ENCODE measurements around the gene CA14. TPM values are rescaled to one million over a fixed set of nuclear protein-coding genes. Genes with fewer than 3 reads are reported as not detected.
"Not testable (repeated sequence)": the region's sequence is repeated elsewhere in the genome, so short reads cannot be mapped to it uniquely, and the experiment has no call there.

Gene CA14
- 0.95 and 1.7 TPM in 2 replicates for total RNA-seq (2021)
- Bru-seq, nascent RNA: percentile 19 among the genes with signal in this experiment
- percentile 23 among the genes with signal in this experiment for BruChase-seq, experiment 1, labeled RNA remaining after a 2-hour chase
- percentile 30 among the genes with signal in this experiment for BruChase-seq, experiment 2, labeled RNA remaining after a 6-hour chase
- long read RNA-seq, partial matches to known transcripts: 0 of 1 reads
- long read RNA-seq, other reads (novel, unspliced or antisense): 1 of 1 reads

GRCh38 chr1:150257624-150258585 is at the start of gene CA14:
CA14 (plus strand) TSS chr1:150257774; CDS start chr1:150258129, 355 bp downstream.
- ChIA-PET POLR2A (ENCODE audit: unreplicated experiment) (interaction anchor here (0.6 kb wide), 2 partner anchors 7 to 439 kb away, joined by 3 read pairs; partner anchors contain the start of gene GOLPH3L), CTCF (no interaction called here)
- no peak for TF ChIP-seq CTCF (conservative IDR thresholded peaks at IDR 0.05)
- TF ChIP-seq EZH2 (IDR thresholded peaks at IDR 0.05; ENCODE audit: low read depth): no peak
- H3K9me2 ChIP-seq (ENCODE audit: insufficient read depth): no peaks in the 10 kb centered on the region
- no peaks in the 10 kb centered on the region for H3K36me3 ChIP-seq (ENCODE audit: low read depth)
- H3K4me1 ChIP-seq (replicated peaks; ENCODE audit: insufficient read depth): peaks cover 51% of the 10 kb centered on the region
- intact Hi-C loops (cut with micrococcal nuclease; ENCODE audit: unreplicated experiment): loop anchor here (5.0 to 10.0 kb wide), 6 partner anchors 64 to 899 kb away; partner anchors contain the start of genes CERS2, MINDY1, PRPF3 and PRUNE1
- no peak within 1 kb of the TSS for H3K4me2 ChIP-seq
- H3K9me3 ChIP-seq (ENCODE audit: insufficient read depth, low read depth): no peaks in the 10 kb centered on the region
- no TSS peak for BruUV-seq (replicated peaks)
- no peaks in the 10 kb centered on the region for H3K79me2 ChIP-seq (ENCODE audit: low read depth)
- no peak within 1 kb of the TSS for H3K4me3 ChIP-seq
- H3K27me3 ChIP-seq (ENCODE audit: insufficient read depth, low read depth): no peaks in the 10 kb centered on the region
- no peak within 1 kb of the TSS for H2AFZ ChIP-seq
- no peak within 1 kb of the TSS for H3K27ac ChIP-seq
- peaks cover 34% of the 10 kb centered on the region for H3F3A ChIP-seq (ENCODE audit: insufficient read depth, low read depth)
- H4K20me1 ChIP-seq (ENCODE audit: insufficient read depth): no peaks in the 10 kb centered on the region
- no peak for DNase-seq

- POLR2A ChIA-PET (ENCODE audit: unreplicated experiment); H3K9me3 ChIP-seq (ENCODE audit: insufficient read depth, low read depth); H3K36me3 ChIP-seq (ENCODE audit: low read depth); H2AFZ ChIP-seq; intact Hi-C loops (cut with micrococcal nuclease; ENCODE audit: unreplicated experiment); H3K27me3 ChIP-seq (ENCODE audit: insufficient read depth, low read depth); H3K79me2 ChIP-seq (ENCODE audit: low read depth); H3K4me1 ChIP-seq (replicated peaks; ENCODE audit: insufficient read depth); H4K20me1 ChIP-seq (ENCODE audit: insufficient read depth); BruUV-seq (replicated peaks); H3K4me3 ChIP-seq; DNase-seq; H3F3A ChIP-seq (ENCODE audit: insufficient read depth, low read depth); CTCF ChIA-PET; H3K4me2 ChIP-seq; H3K27ac ChIP-seq; H3K9me2 ChIP-seq (ENCODE audit: insufficient read depth): not testable (repeated sequence)
Measured at GRCh38 chr1:150208460-150208859, 49.1 kb upstream of the CA14 start.

GRCh38 chr1:150210091-150210490 is 47.5 kb upstream of the CA14 start:
- no peak overlapping the region for H3K27ac ChIP-seq
- no peaks in the 10 kb centered on the region for H3K9me3 ChIP-seq (ENCODE audit: insufficient read depth, low read depth)
- peaks cover 6% of the 10 kb centered on the region; the same call in 1 of the 2 replicates for H3F3A ChIP-seq (ENCODE audit: insufficient read depth, low read depth)
- no peaks in the 10 kb centered on the region for H3K27me3 ChIP-seq (ENCODE audit: insufficient read depth, low read depth)
- H3K79me2 ChIP-seq (ENCODE audit: low read depth): no peaks in the 10 kb centered on the region
- intact Hi-C loops (cut with micrococcal nuclease; ENCODE audit: unreplicated experiment): no loop called here
- no peaks in the 10 kb centered on the region for H4K20me1 ChIP-seq (ENCODE audit: insufficient read depth)
- TF ChIP-seq CTCF (conservative IDR thresholded peaks at IDR 0.05) (no peak), EZH2 (IDR thresholded peaks at IDR 0.05; ENCODE audit: low read depth) (no peak)
- no peaks in the 10 kb centered on the region for H3K4me1 ChIP-seq (replicated peaks; ENCODE audit: insufficient read depth)
- no peak for DNase-seq
- no TSS peak for BruUV-seq (replicated peaks)
- H2AFZ ChIP-seq: no peak overlapping the region
- H3K36me3 ChIP-seq (ENCODE audit: low read depth): no peaks in the 10 kb centered on the region
- POLR2A ChIA-PET (ENCODE audit: unreplicated experiment): interaction anchor here (0.6 to 0.7 kb wide), 2 partner anchors 276 to 796 kb away, joined by 3 to 5 read pairs; no protein-coding TSS in a partner anchor
- H3K9me2 ChIP-seq (ENCODE audit: insufficient read depth): no peaks in the 10 kb centered on the region
- CTCF ChIA-PET: no interaction called here
- H3K4me2 ChIP-seq: no peak overlapping the region
- H3K4me3 ChIP-seq: no peak overlapping the region
